Peyer's patch (tissue), 4 donors: ENCODE results near the gene RMND1.

Experiments
- POLR2A ChIP-seq, 2 donors: fragments of 450-650 bp; IDR thresholded peaks; one replicate each; pipeline ENCODE4 v1.5.1; 2017; ENCODE audit warnings: antibody characterized with exemption in 2 of 2, mild to moderate bottlenecking in 2 of 2, moderate library complexity in 2 of 2
- TF ChIP-seq, protein P1 (sequence below), 6 experiments: fragments of 450-650 bp in 4 of 6; fragments of 200-600 bp in 2 of 6; sonication (generic) in 1 of 6; IDR thresholded peaks; one replicate each; pipeline ENCODE4 v1.5.1; 2017 to 2019; ENCODE audit warnings: antibody characterized with exemption in 6 of 6, mild to moderate bottlenecking in 3 of 6, moderate library complexity in 1 of 6

DNA sequence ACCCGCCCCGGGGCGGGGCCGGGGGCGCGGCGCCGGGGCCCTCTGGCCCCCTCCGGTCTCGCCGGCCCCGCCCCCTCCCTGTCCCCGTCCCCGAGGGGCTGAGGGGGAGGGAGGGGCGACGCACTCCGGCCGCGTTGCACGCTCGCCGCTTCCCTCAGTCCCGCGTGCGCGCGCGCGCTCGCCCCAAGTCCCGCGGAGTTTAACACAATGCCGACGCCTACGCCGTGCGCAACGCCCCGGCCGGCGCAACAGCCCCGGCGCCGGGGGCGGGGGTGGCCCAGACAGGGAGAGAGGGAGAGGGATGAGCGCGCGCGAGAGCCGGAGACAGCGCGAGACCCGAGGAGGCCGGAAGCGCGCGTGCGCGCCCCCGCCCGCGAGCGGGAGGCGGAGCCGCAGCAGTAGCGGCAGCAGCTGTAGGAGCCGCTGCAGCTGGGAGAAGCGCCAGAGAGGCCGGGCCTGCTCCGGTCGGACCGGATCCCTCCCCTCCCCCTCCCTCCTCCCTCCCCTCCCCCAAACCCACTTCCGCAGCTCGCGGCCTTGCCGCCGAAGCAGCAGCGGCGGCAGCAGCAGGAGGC, 61.6 kb downstream of the RMND1 start:
- TF ChIP-seq, protein P1, sequence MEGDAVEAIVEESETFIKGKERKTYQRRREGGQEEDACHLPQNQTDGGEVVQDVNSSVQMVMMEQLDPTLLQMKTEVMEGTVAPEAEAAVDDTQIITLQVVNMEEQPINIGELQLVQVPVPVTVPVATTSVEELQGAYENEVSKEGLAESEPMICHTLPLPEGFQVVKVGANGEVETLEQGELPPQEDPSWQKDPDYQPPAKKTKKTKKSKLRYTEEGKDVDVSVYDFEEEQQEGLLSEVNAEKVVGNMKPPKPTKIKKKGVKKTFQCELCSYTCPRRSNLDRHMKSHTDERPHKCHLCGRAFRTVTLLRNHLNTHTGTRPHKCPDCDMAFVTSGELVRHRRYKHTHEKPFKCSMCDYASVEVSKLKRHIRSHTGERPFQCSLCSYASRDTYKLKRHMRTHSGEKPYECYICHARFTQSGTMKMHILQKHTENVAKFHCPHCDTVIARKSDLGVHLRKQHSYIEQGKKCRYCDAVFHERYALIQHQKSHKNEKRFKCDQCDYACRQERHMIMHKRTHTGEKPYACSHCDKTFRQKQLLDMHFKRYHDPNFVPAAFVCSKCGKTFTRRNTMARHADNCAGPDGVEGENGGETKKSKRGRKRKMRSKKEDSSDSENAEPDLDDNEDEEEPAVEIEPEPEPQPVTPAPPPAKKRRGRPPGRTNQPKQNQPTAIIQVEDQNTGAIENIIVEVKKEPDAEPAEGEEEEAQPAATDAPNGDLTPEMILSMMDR (IDR thresholded peaks at IDR 0.05) = peak in 1 of 6 experiments; percentile 10
- TF ChIP-seq POLR2A (IDR thresholded peaks at IDR 0.05) = peak; percentile 27 to 72
